Fibroblast of skin of right quadriceps (primary cell): ENCODE measurements around the gene CASP6.

Source experiments
- DNase-seq: peaks from one replicate; pipeline ENCODE4 v3.0.0-alpha.2; 2013

CASP6 gene

DNA sequence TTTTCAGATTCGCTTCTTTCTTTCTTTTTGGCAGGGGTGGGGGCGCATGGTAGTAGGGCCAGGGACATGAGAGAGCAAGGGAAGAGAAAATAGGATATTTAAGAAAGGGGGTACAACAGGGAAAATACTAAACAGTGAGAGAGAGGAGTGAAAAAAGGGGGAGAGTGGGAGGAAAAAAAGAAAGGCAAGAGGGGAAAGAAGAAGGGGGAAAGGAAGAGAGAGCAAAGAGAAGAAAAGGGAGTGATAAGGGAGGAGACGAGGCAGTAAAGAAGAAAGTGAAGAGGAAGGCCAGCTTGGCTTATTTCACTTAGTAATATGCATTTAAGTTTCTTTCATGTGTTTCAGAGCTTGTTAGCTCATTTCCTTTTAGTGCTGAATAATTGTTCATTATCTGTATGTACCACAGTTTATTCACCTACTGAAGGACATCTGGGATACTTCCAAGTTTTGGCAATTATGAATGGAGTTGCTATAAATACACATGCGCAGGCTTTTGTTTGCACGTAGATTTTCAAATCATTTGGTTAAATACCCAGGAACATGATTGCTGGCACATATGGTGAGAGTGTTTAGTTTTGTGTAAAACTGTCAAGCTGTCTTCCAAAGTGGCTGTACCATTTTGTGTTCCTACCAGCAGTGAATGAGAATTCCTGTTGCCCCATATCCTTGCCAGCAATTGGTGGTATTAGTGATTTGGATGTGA is 37.3 kb downstream of the CASP6 start:
- DNase-seq: no peak

DNA sequence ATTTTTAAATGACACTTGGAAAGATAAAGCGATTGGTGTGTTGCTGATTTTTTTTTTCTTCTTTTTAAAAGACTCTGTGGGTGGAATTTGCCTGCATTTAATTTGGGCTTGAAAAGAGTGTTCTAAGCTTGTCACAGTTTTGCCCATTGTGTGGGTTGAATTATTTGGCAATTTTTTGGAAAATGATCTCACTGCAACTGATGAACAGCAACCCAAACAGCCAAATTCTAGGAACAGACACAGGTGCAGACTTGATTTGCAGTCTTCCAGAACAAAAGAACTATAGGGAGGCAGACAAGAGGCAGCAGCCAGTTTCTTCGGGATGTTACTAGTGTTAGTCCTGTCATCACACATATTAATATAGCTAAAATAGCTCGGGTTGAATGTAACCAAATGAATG is 40.5 kb downstream of the CASP6 start:
- no peak for DNase-seq

DNA sequence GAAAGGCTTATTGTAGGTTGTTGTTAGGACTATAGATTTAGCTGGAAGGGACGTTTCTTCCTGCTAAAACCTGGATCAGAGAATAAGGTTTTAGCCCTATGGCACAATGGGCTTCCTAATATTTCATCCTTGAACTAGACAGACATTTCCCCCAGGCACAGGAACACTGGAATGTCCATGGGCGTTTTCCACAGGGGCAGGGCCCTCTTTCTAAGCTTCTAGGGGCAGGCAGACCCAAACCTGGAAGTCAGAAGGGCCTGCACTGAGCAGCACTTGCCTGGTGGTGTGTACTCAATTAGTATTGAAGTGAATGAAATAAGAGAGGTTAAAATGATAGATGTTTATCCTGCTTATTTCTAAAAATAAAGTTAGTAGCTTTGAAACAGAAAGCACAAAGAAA is 41.1 kb downstream of the CASP6 start:
- no peak for DNase-seq

DNA sequence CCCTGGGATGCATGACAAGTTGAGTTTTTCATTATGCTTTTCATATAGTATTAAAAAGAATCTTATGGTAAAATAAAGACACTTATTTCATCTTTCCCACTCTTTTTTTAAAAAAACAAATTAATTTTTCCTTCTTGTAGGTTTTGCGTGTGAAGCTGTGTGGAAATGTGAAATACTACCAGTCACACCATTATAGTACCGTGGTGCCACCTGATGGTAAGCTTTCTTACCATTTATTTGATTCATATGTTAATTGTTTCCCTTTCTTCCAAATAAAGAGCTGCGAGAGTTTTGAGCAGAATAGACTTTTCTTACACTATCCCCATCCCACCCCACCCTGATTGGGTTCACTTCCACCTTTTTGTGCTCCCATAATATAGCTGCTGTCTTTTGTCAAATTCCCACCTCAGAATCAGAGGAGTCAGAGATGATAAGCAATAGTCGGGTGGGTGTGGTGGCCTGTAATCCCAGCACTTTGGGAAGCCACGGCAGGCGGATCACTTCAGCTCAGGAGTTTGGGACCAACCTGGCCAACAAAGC is 44.3 kb downstream of the CASP6 start:
- DNase-seq: no peak

DNA sequence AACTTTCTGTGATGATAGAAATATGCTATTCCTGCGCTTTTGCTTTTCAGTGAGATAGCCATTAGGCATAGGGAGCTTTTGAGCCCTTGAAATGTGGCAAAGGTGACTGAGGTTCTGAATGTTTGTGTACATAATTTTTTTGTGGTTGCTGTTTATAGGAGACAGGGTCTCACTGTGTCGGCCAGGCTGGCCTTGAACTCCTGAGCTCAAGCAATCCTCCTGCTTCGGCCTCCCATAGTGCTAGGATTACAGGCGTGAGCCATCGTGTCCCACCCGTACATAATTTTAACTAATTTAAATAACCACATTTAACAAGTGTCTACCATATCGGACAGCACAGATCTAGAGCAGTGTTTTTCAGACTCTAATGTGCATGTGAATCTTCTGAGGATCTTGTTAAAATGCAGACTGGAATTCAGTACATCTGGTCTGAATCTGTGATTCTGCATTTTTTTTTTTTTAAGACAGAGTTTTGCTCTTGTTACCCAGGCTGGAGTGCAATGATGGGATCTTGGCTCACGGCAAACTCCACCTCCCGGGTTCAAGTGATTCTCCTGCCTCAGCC is 45.3 kb downstream of the CASP6 start:
- DNase-seq: no peak

DNA sequence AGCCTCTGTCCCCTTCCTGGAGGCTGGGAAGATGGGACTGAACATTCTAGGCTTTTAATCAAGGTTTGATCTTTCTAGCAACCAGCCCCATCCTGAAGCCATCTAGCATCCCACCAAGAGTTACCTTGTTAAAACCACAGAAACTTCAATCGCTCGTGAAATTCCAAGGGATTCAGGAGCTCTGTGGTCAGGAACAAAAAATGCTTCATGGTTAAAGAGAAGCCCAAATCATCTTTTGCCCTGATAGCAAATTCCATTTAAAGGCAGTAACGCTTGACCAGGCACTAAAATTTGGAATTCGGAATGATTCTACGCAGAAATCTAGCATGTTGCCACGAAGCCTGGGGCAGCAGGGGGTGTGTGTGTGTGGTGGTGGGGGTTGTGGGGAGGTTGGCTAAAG is 47.8 kb downstream of the CASP6 start:
- DNase-seq: no peak

DNA sequence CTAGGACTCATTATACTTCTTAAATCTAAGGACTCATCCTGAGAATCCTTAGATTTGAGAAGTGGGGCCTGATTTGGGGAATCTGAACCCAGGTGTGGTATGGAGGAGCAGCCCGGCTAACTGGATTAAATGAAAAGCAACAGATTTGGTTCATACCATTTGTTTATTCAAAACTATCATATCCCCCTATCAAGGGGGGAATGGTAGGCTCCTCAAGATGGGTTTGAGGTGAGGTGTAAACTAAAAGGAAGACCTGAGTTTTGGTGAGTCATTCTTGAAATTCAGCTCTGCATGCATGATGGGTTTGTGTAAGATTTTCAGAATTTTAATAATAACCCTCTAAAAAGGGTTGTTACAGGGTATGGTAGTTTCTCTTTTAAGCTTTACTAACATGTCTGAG is 53.4 kb downstream of the CASP6 start:
- DNase-seq: no peak

DNA sequence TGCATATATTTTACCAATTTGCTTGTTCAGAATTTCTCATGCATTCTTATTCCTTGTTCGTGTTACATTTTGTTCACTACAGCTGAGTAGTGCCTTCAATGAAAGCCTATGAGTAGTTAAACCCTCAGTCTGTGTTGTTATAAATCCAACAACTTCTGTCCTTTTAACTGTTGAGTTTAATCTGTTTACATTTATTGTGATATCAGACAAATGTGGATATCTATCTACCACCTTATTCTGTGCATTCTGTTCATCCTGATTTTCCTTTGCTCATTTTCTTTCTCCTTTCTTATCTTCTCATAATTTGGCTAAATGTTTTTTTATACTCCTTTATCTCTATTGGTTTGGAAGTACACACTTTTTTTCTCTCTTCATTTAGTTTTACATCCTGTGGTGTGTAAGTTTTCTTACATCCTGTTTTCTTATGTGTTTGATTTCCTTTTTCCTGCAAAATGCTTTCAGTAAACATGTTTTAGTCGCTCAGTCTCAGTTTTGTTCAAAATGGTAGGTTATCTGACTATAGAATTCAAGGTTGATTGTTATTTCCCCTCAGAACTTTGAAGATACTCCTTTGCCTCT is 54.2 kb downstream of the CASP6 start:
- no peak for DNase-seq

DNA sequence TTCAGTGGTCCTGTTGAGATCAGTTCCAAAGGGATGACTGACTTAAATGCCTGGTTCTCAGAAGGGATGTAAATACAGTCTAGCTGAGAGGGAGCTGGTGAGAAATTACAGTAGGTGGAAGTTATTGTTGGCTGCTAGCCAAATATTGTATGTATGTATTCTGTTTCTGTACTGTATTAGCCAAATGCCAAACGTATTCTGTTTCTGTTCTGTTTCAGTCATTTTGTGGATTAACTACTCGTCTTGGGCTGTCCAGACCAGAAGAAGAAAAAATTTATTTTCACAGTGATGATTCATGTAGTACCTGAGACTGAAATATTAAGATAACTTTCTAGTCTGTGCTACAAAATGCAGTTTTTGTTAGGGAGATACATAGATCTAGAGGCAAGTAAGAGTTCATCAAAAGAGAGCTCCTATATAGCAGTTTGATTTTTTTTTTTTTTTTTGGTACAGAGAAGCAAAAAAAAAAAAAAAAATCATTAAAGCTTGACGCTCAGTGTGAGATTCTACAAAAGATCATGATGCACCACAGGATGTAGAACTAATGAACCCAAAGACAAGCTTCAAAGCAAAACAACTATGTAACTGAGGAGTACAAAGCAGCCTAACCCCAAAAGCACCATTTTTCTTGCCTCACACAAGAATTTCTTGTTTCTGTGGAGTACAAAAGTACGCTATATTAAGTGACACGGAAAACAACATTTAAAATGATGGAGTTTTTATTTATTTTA is 54.8 kb downstream of the CASP6 start:
- no peak for DNase-seq

DNA sequence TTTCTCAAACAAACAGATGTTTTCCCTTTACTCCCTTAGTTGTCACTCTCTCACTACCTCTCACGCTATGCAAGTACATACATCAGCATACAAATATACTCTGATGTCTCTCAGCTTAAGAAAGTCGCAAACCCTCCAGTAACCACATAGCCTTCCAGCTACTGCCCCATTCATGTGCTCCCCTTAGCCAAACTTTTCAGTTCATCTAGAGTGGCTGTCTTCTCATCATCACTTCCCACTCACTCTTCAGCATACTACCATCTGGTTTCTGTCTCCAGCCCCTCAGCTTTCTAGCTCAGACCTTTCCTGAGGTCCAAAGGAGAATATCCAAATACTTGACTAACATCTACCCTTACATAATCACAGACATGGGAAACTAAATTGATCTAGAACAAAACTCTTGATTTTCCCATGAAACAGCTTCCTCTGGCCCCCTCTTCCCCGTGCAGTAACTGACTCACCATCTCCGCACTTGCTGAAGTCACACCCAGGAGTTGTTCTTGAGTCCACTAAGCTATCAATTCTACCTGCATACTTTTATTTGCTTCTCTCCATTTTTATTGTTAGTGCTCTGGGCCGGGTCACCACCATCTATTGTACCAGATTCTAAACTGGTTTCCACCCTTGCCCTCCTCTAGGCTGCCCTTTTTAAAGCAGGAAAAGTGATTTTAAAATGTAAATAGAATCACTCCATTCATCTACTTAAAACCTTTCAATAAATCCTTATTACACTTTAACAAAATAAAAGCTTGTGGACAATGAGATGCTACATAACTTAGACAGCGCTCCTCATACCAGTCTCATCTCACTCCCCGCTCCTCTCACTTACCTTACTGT is 57.2 kb downstream of the CASP6 start:
- no peak for DNase-seq

DNA sequence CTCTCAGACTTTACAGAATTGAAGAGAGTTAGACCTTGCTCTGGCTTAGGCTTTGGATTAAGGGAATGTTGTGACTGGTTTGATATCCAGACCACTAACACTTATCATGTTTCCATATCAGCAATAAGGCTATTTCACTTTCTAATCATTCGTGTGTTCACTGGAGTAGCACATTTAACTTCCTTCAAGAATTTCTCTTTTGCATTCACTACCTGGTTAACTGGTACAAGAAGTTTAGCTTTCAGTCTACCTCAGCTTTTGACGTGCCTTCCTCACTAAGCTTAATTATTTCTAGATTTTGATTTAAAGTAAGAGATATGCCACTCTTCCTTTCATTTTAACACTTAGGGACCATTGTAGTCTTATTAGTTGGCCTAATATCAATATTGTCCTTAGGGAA is 62.6 kb downstream of the CASP6 start:
- DNase-seq: no peak
